ENCODE results near the gene CCDC110.

Gene CCDC110

DNA sequence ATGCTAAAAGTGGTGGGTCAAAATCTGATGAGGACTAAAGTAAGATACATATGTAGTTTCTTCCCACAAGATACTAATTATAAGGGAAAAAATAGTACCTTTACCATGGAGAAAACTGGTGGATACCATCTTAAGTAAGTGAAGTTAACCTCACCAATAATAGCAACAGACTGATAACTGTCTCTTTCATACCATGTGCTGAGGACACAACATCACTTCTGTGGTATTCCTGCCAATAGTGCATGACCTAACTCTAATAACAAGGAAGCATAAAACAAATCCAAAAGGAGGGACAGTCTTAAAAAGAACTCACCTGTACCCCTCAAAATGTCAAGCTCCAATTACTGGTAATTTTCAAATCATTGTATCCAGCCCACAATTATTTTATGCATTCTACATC, 54.6 kb downstream of the CCDC110 start:
- no peak overlapping the region for H3K4ac ChIP-seq (ENCODE audit: low read depth in 1 of 2, low read length in 2 of 2)
- H2BK15ac ChIP-seq (ENCODE audit: low read depth, poor library complexity, severe bottlenecking), result no peak overlapping the region
- no peaks in the 10 kb centered on the region for H3K27me3 ChIP-seq (ENCODE audit: control insufficient read depth in 1 of 2, insufficient read depth in 1 of 2, low read length in 2 of 2)
- H3K4me1 ChIP-seq (ENCODE audit: control insufficient read depth, insufficient read depth, low read depth, low read length), result peaks cover 1% of the 10 kb centered on the region
- H3K36me3 ChIP-seq (ENCODE audit: control insufficient read depth in 1 of 2, insufficient read depth in 2 of 2, low read depth in 1 of 2, low read length in 2 of 2), result peaks cover 6 to 80% of the 10 kb centered on the region in 2 experiments
- H3K79me1 ChIP-seq (replicated peaks; ENCODE audit: low read length, poor library complexity, severe bottlenecking), result peaks cover 10% of the 10 kb centered on the region
- H2BK120ac ChIP-seq (ENCODE audit: low read depth, low read length), result no peak overlapping the region
- H3K4me2 ChIP-seq (ENCODE audit: low read length, poor library complexity, severe bottlenecking), result no peak overlapping the region
- H2BK12ac ChIP-seq (ENCODE audit: low read length in 2 of 2), result no peak overlapping the region
- no peak overlapping the region for H3K23ac ChIP-seq (ENCODE audit: low read length in 2 of 2)
- H3K18ac ChIP-seq (ENCODE audit: low read depth in 1 of 2, low read length in 2 of 2), result no peak overlapping the region
- no peak overlapping the region for H3K9ac ChIP-seq (ENCODE audit: low read length)
- no peak overlapping the region for H2AK5ac ChIP-seq (ENCODE audit: low read length, severe bottlenecking)
- H3K4me3 ChIP-seq (ENCODE audit: insufficient read depth in 1 of 2, low read depth in 1 of 2, low read length in 2 of 2), result no peak overlapping the region
- H2AFZ ChIP-seq (ENCODE audit: low read depth, low read length), result no peak overlapping the region
- no peak overlapping the region for H4K8ac ChIP-seq (ENCODE audit: low read length)
- no peak overlapping the region for H3K14ac ChIP-seq (ENCODE audit: low read length in 2 of 2)
- no peaks in the 10 kb centered on the region for H3K9me3 ChIP-seq (ENCODE audit: control insufficient read depth, low read length)
- no peak overlapping the region for H4K91ac ChIP-seq (ENCODE audit: low read length)
- no peak for DNase-seq
- no peak overlapping the region for H2BK5ac ChIP-seq (ENCODE audit: low read depth, low read length, poor library complexity, severe bottlenecking)
- H3K27ac ChIP-seq (ENCODE audit: low read length, poor library complexity, severe bottlenecking), result no peak overlapping the region

DNA sequence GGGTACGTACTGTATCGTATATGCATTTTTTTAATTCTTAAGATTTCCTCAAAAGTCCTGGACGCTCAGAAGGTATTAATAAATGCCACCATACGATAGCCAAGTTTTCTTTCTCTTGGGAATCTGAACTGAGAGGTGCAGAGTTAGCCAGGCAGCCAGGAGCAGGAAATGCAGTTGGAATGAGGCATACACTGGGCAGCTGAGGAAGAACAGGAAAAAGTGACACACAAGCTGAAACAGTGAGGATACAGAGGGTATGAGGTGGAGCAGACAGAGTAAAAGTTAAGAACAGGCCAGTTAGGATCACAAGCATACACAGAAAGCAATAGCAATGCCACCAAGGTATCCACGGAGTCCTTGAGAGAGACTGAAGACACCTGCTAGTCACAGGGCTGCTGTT, 59.1 kb downstream of the CCDC110 start:
- Histone ChIP-seq H3K4me1 (ENCODE audit: control insufficient read depth, insufficient read depth, low read depth, low read length) (no peaks in the 10 kb centered on the region), H2AK5ac (ENCODE audit: low read length, severe bottlenecking) (no peak overlapping the region), H3K79me1 (replicated peaks; ENCODE audit: low read length, poor library complexity, severe bottlenecking) (peaks cover 3% of the 10 kb centered on the region), H2BK15ac (ENCODE audit: low read depth, poor library complexity, severe bottlenecking) (no peak overlapping the region), H2AFZ (ENCODE audit: low read depth, low read length) (no peak overlapping the region), H2BK120ac (ENCODE audit: low read depth, low read length) (no peak overlapping the region), H3K23ac (ENCODE audit: low read length in 2 of 2) (no peak overlapping the region), H3K36me3 (ENCODE audit: control insufficient read depth in 1 of 2, insufficient read depth in 2 of 2, low read depth in 1 of 2, low read length in 2 of 2) (peaks cover 4 to 82% of the 10 kb centered on the region in 2 experiments), H3K4me3 (ENCODE audit: insufficient read depth in 1 of 2, low read depth in 1 of 2, low read length in 2 of 2) (no peak overlapping the region), H3K4ac (ENCODE audit: low read depth in 1 of 2, low read length in 2 of 2) (no peak overlapping the region), H3K9me3 (ENCODE audit: control insufficient read depth, low read length) (peaks cover 3% of the 10 kb centered on the region), H4K91ac (ENCODE audit: low read length) (no peak overlapping the region), H2BK5ac (ENCODE audit: low read depth, low read length, poor library complexity, severe bottlenecking) (no peak overlapping the region), H4K8ac (ENCODE audit: low read length) (no peak overlapping the region), H3K14ac (ENCODE audit: low read length in 2 of 2) (no peak overlapping the region), H2BK12ac (ENCODE audit: low read length in 2 of 2) (no peak overlapping the region), H3K27ac (ENCODE audit: low read length, poor library complexity, severe bottlenecking) (no peak overlapping the region), H3K27me3 (ENCODE audit: control insufficient read depth in 1 of 2, insufficient read depth in 1 of 2, low read length in 2 of 2) (no peaks in the 10 kb centered on the region), H3K4me2 (ENCODE audit: low read length, poor library complexity, severe bottlenecking) (no peak overlapping the region), H3K9ac (ENCODE audit: low read length) (no peak overlapping the region), H3K18ac (ENCODE audit: low read depth in 1 of 2, low read length in 2 of 2) (no peak overlapping the region)
- no peak for DNase-seq
- WGBS, result 98% methylated on average over 5 of the region's 5 CpGs

DNA sequence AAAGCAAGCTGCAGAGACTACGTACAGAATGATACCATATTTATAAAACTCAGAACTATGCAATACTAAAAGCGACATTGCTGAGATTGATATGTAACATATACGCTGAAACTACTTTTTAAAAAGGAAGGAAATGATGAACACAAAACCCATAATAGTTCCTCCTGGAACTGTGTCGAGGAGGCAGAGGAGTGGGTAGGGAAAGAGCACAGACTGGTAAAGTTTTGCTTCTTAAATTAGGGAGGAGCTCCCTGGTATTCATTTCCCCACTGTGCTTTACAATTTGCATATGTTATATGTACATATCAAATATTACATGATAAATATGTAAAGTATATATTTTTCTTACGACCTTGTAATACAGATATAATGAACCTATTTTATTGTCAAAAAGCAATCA, 59.7 kb downstream of the CCDC110 start:
- no peak overlapping the region for H3K27ac ChIP-seq (ENCODE audit: low read length, poor library complexity, severe bottlenecking)
- H2AFZ ChIP-seq (ENCODE audit: low read depth, low read length), result no peak overlapping the region
- H3K4me1 ChIP-seq (ENCODE audit: control insufficient read depth, insufficient read depth, low read depth, low read length), result no peaks in the 10 kb centered on the region
- no peak overlapping the region for H2BK12ac ChIP-seq (ENCODE audit: low read length in 2 of 2)
- no peak overlapping the region for H4K8ac ChIP-seq (ENCODE audit: low read length)
- H3K79me1 ChIP-seq (replicated peaks; ENCODE audit: low read length, poor library complexity, severe bottlenecking), result peaks cover 3% of the 10 kb centered on the region
- no peaks in the 10 kb centered on the region for H3K27me3 ChIP-seq (ENCODE audit: control insufficient read depth in 1 of 2, insufficient read depth in 1 of 2, low read length in 2 of 2)
- no peak for DNase-seq
- H3K14ac ChIP-seq (ENCODE audit: low read length in 2 of 2), result no peak overlapping the region
- no peak overlapping the region for H2BK15ac ChIP-seq (ENCODE audit: low read depth, poor library complexity, severe bottlenecking)
- no peak overlapping the region for H3K23ac ChIP-seq (ENCODE audit: low read length in 2 of 2)
- H3K4ac ChIP-seq (ENCODE audit: low read depth in 1 of 2, low read length in 2 of 2), result no peak overlapping the region
- no peak overlapping the region for H3K18ac ChIP-seq (ENCODE audit: low read depth in 1 of 2, low read length in 2 of 2)
- H2BK120ac ChIP-seq (ENCODE audit: low read depth, low read length), result no peak overlapping the region
- H2BK5ac ChIP-seq (ENCODE audit: low read depth, low read length, poor library complexity, severe bottlenecking), result no peak overlapping the region
- H4K91ac ChIP-seq (ENCODE audit: low read length), result no peak overlapping the region
- no peak overlapping the region for H3K4me2 ChIP-seq (ENCODE audit: low read length, poor library complexity, severe bottlenecking)
- no peak overlapping the region for H2AK5ac ChIP-seq (ENCODE audit: low read length, severe bottlenecking)
- H3K4me3 ChIP-seq (ENCODE audit: insufficient read depth in 1 of 2, low read depth in 1 of 2, low read length in 2 of 2), result no peak overlapping the region
- peaks cover 3% of the 10 kb centered on the region for H3K9me3 ChIP-seq (ENCODE audit: control insufficient read depth, low read length)
- WGBS, result 100% methylated on average over 1 of the region's 5 CpGs
- peaks cover 3 to 77% of the 10 kb centered on the region in 2 experiments for H3K36me3 ChIP-seq (ENCODE audit: control insufficient read depth in 1 of 2, insufficient read depth in 2 of 2, low read depth in 1 of 2, low read length in 2 of 2)
- H3K9ac ChIP-seq (ENCODE audit: low read length), result no peak overlapping the region

DNA sequence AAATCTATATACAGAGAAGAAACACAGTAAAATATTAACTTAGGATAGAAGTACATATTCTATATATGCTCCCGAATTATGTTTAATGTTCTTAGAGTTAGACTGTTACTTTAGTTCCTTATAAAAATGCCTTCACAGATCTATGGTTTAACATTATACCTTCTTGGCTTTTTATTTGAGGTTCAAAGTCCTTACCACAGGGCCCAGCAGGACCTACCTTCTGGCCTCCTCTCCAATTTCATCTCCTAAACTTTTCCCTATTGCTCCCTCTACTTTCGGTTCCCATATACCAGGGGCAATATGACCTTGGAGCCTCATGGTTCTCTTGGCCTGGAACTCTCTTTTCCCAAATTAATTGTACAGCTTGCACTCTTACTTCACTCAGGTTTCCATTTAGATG, 63.1 kb downstream of the CCDC110 start:
- Histone ChIP-seq H2AFZ (ENCODE audit: low read depth, low read length) (no peak overlapping the region), H2BK12ac (ENCODE audit: low read length in 2 of 2) (no peak overlapping the region), H3K23ac (ENCODE audit: low read length in 2 of 2) (no peak overlapping the region), H2BK120ac (ENCODE audit: low read depth, low read length) (no peak overlapping the region), H2BK5ac (ENCODE audit: low read depth, low read length, poor library complexity, severe bottlenecking) (no peak overlapping the region), H3K4me3 (ENCODE audit: insufficient read depth in 1 of 2, low read depth in 1 of 2, low read length in 2 of 2) (no peak overlapping the region), H3K4me1 (ENCODE audit: control insufficient read depth, insufficient read depth, low read depth, low read length) (no peaks in the 10 kb centered on the region), H2AK5ac (ENCODE audit: low read length, severe bottlenecking) (no peak overlapping the region), H3K36me3 (ENCODE audit: control insufficient read depth in 1 of 2, insufficient read depth in 2 of 2, low read depth in 1 of 2, low read length in 2 of 2) (peaks cover 11 to 75% of the 10 kb centered on the region in 2 experiments), H3K14ac (ENCODE audit: low read length in 2 of 2) (no peak overlapping the region), H3K18ac (ENCODE audit: low read depth in 1 of 2, low read length in 2 of 2) (no peak overlapping the region), H3K79me1 (replicated peaks; ENCODE audit: low read length, poor library complexity, severe bottlenecking) (no peaks in the 10 kb centered on the region), H4K8ac (ENCODE audit: low read length) (no peak overlapping the region), H2BK15ac (ENCODE audit: low read depth, poor library complexity, severe bottlenecking) (no peak overlapping the region), H3K9me3 (ENCODE audit: control insufficient read depth, low read length) (peaks cover 3% of the 10 kb centered on the region), H3K9ac (ENCODE audit: low read length) (no peak overlapping the region), H4K91ac (ENCODE audit: low read length) (no peak overlapping the region), H3K4me2 (ENCODE audit: low read length, poor library complexity, severe bottlenecking) (no peak overlapping the region), H3K27ac (ENCODE audit: low read length, poor library complexity, severe bottlenecking) (no peak overlapping the region), H3K4ac (ENCODE audit: low read depth in 1 of 2, low read length in 2 of 2) (no peak overlapping the region), H3K27me3 (ENCODE audit: control insufficient read depth in 1 of 2, insufficient read depth in 1 of 2, low read length in 2 of 2) (no peaks in the 10 kb centered on the region)
- 96% methylated on average over 1 of the region's 2 CpGs for WGBS
- no peak for DNase-seq
